ENCODE data around the gene TMC5.

TMC5 gene

DNA sequence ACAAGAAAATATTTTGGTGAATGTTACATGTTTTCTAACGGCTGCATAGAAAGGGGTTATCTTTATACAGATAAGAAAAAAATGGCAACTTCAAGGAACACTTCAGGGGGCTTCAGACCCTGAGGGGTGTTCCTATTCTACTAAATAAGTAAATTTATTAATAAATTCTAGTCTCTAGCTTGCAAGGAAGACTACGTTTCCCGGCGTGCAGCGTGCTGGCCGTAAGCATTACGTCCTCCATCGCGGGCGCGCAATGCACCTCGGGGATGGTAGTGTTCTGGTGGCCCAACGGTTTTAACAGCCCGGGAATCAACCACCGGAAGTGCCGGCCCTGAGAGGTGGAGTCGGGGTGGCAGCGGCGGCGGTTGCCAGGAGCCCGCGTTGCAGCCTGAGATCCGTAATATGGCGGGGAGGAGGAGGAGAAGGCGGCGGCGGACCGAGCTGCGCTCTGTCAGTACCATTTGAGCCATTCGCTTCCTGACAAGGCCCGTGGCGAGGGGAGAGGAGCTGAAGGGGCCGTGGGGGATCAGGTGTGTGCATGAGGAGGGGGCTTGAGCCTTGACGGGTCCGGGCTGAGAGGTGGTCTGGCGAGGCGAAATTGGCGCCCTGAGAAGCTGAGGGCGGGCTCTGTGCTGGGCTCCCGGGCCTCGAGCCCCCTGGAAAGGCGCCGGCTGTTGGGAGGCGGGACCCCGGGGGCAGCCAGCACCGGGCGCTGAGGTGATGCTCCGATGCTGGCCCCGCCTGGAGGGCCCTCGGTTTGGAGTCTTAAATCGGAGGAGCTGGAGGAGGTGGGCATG, 106.1 kb downstream of the TMC5 start, which contains the start of gene CCP110:
TSS of gene CCP110 (plus strand) at position 384 of the 797 bp plus-strand sequence. CDS start 3,940 bp downstream, outside the sequence.
- no peak within 1 kb of the TSS for H3K27ac ChIP-seq
- DNase-seq (ENCODE audit: low read depth, low spot score), result peak; percentile 89
- H3K9me3 ChIP-seq (ENCODE audit: low read depth, low read length), result no peaks in the 10 kb centered on the region
- H3K9ac ChIP-seq (ENCODE audit: insufficient read length), result peak within 1 kb of the TSS; percentile 83
- TF ChIP-seq POLR2AphosphoS5 (IDR thresholded peaks at IDR 0.05; ENCODE audit: borderline replicate concordance, low read depth, low read length) (peak; percentile 81; the same call in 1 of the 2 replicates), EZH2 (IDR thresholded peaks at IDR 0.05) (no peak)
- H3K4me3 ChIP-seq, result peak within 1 kb of the TSS; percentile 90
- H3K36me3 ChIP-seq (ENCODE audit: insufficient read depth, low read length), result peaks cover 12% of the 10 kb centered on the region

DNA sequence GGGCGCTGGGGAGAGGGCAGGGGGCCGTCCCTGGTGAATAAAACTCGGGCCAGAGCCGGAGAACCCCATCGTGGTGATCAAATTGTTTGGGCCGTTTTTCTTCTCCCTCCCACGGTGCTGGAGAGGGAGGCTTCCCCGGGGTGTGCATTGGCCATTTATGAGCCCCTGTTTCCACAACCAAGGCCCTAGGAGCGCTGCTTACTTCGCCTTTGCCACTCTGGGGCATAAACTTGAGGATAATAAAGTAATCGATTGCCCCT, 106.6 kb downstream of the TMC5 start:
- TF ChIP-seq POLR2AphosphoS5 (IDR thresholded peaks at IDR 0.05; ENCODE audit: borderline replicate concordance, low read depth, low read length) (no peak), FOXP2 (optimal IDR thresholded peaks at IDR 0.05; ENCODE audit: control extremely low read depth, extremely low read length, insufficient read depth) (no peak), EZH2 (IDR thresholded peaks at IDR 0.05) (no peak)
- DNase-seq (ENCODE audit: low read depth, low spot score), result no peak
- H3K36me3 ChIP-seq (ENCODE audit: insufficient read depth, low read length), result peaks cover 17% of the 10 kb centered on the region
- peak overlapping the region; percentile 90 for H3K4me3 ChIP-seq
- H3K9me3 ChIP-seq (ENCODE audit: low read depth, low read length), result no peaks in the 10 kb centered on the region
- peak overlapping the region; percentile 83 for H3K9ac ChIP-seq (ENCODE audit: insufficient read length)
- H3K27ac ChIP-seq, result no peak overlapping the region

DNA sequence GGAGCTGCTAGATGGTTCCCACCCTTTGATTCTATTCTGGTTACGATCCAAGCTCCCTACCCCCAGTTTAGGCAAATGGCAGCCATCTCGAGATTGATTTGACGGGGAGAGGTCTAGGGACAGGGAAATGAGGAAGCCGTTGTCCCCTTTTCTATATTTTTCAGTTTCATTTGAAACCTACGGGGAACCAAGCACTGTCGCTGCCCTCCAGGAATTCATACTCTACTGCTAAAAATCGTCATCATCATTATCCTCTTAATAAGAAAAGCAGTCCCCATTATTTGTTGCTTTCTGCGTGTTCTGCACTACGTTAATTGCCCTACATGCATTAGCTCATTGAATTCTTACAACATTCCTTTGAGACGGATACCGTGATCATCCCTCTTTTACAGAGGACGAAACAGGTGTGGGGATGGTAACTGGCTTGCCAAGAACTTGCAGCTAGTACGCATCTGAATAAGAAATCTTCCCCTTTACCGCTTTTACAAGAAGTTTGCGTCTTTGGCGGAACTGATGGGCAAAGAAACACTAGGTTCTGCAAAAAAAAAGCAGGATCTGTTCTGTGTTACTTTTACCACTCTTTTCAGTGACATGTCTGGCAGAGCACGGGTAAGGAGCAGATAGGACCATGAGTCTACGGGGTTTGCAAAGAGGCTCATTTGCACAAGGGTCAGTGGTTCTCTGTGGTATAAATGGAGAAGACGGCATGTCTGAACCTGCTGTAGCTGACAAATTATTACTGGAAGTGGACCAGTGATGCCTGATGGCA, 107.1 kb downstream of the TMC5 start:
- TF ChIP-seq POLR2AphosphoS5 (IDR thresholded peaks at IDR 0.05; ENCODE audit: borderline replicate concordance, low read depth, low read length), result no peak
- TF ChIP-seq EZH2 (IDR thresholded peaks at IDR 0.05), result no peak
- TF ChIP-seq FOXP2 (optimal IDR thresholded peaks at IDR 0.05; ENCODE audit: control extremely low read depth, extremely low read length, insufficient read depth), result no peak
- Histone ChIP-seq H3K4me3 (peak overlapping the region; percentile 90), H3K27ac (no peak overlapping the region), H3K9ac (ENCODE audit: insufficient read length) (peak overlapping the region; percentile 83), H3K36me3 (ENCODE audit: insufficient read depth, low read length) (peaks cover 21% of the 10 kb centered on the region), H3K9me3 (ENCODE audit: low read depth, low read length) (no peaks in the 10 kb centered on the region)
- no peak for DNase-seq (ENCODE audit: low read depth, low spot score)

DNA sequence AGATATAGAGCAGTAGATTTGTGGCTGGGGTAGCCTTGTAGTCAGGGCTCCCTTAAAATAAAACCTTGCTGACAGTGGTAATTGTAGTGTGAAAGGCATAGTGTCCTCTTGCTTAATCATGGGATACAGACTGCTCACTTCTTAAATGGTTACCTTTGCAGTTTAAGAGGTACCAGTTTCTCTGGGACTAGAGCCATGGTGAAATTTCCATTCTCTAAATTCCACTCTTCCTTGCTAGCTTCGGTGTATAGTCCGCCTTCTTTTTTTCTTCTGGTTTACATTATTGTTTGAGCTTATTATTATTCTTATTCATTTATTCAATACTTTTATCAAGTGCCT, 107.7 kb downstream of the TMC5 start:
- peak overlapping the region; percentile 83 for H3K9ac ChIP-seq (ENCODE audit: insufficient read length)
- TF ChIP-seq EZH2 (IDR thresholded peaks at IDR 0.05), result no peak
- TF ChIP-seq POLR2AphosphoS5 (IDR thresholded peaks at IDR 0.05; ENCODE audit: borderline replicate concordance, low read depth, low read length), result no peak
- TF ChIP-seq FOXP2 (optimal IDR thresholded peaks at IDR 0.05; ENCODE audit: control extremely low read depth, extremely low read length, insufficient read depth), result no peak
- H3K36me3 ChIP-seq (ENCODE audit: insufficient read depth, low read length), result peaks cover 24% of the 10 kb centered on the region
- DNase-seq (ENCODE audit: low read depth, low spot score), result no peak
- H3K4me3 ChIP-seq, result peak overlapping the region; percentile 90
- no peak overlapping the region for H3K27ac ChIP-seq
- no peaks in the 10 kb centered on the region for H3K9me3 ChIP-seq (ENCODE audit: low read depth, low read length)

DNA sequence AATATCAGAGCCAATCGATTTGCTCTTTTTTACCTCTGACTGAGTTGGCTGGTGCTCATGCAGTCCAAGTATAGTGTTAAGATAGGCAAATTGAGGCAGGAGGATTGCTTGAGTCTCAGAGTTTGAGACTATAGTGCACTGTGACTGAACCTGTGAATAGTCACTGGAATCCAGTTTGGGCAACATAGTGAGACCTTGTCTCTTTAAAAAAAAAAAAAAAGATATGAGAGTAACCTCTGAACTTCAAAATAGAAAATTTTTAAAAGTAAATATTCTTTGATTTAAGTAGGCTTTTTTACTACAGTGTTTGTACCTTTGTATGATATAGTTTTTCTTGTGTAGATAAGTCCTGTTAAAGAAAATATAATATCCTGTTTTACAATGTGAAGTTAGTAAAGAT, 109.5 kb downstream of the TMC5 start:
- Histone ChIP-seq H3K4me3 (no peak overlapping the region), H3K9me3 (ENCODE audit: low read depth, low read length) (no peaks in the 10 kb centered on the region), H3K36me3 (ENCODE audit: insufficient read depth, low read length) (peaks cover 33% of the 10 kb centered on the region), H3K27ac (no peak overlapping the region), H3K9ac (ENCODE audit: insufficient read length) (no peak overlapping the region)
- no peak for TF ChIP-seq EZH2 (IDR thresholded peaks at IDR 0.05)
- no peak for TF ChIP-seq POLR2AphosphoS5 (IDR thresholded peaks at IDR 0.05; ENCODE audit: borderline replicate concordance, low read depth, low read length)
- TF ChIP-seq FOXP2 (optimal IDR thresholded peaks at IDR 0.05; ENCODE audit: control extremely low read depth, extremely low read length, insufficient read depth), result no peak
- DNase-seq (ENCODE audit: low read depth, low spot score), result no peak

DNA sequence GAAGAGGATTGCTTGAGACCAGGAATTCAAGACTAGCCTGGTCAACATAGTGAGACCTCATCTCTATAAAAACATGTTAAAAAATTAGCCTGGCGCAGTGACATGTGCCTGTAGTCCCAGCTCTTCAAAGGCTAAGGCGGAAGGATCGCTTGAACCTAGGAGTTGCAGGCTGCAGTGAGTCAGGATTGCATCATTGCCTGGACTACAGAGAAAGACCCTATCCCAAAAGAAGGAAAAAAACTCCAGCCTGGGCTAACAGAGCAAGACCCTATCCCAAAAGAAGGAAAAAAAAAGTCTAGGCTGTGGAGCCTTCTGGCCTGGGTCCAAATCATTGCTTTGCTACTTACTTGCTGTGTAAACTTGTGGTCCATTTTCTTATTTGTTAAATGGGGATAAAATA, 111.0 kb downstream of the TMC5 start:
- DNase-seq (ENCODE audit: low read depth, low spot score), result no peak
- peaks cover 47% of the 10 kb centered on the region for H3K36me3 ChIP-seq (ENCODE audit: insufficient read depth, low read length)
- no peak for TF ChIP-seq EZH2 (IDR thresholded peaks at IDR 0.05)
- no peak for TF ChIP-seq FOXP2 (optimal IDR thresholded peaks at IDR 0.05; ENCODE audit: control extremely low read depth, extremely low read length, insufficient read depth)
- no peak for TF ChIP-seq POLR2AphosphoS5 (IDR thresholded peaks at IDR 0.05; ENCODE audit: borderline replicate concordance, low read depth, low read length)
- no peak overlapping the region for H3K27ac ChIP-seq
- H3K9ac ChIP-seq (ENCODE audit: insufficient read length), result no peak overlapping the region
- H3K4me3 ChIP-seq, result no peak overlapping the region
- no peaks in the 10 kb centered on the region for H3K9me3 ChIP-seq (ENCODE audit: low read depth, low read length)

DNA sequence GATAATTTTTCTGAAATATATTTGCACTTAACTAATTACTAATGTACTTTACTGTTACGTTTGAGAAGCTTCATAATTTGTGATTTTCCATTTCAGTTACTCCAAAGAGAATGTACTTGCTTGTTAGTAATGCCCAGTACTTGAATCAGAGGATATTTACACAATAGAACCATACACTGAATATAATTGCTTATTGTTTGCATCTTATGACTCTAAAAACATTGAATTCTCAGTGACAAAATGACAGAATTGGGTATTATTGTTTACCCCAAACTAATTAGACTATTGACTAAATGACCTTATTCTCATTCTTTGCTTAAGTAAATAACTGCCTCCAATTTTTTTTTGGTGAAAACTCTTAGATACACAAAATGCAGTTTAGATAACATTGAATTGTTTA, 114.9 kb downstream of the TMC5 start:
- DNase-seq (ENCODE audit: low read depth, low spot score), result no peak
- no peak overlapping the region for H3K9ac ChIP-seq (ENCODE audit: insufficient read length)
- no peak overlapping the region for H3K4me3 ChIP-seq
- peaks cover 80% of the 10 kb centered on the region for H3K36me3 ChIP-seq (ENCODE audit: insufficient read depth, low read length)
- H3K9me3 ChIP-seq (ENCODE audit: low read depth, low read length), result no peaks in the 10 kb centered on the region
- H3K27ac ChIP-seq, result no peak overlapping the region
- TF ChIP-seq EZH2 (IDR thresholded peaks at IDR 0.05), result no peak
- no peak for TF ChIP-seq FOXP2 (optimal IDR thresholded peaks at IDR 0.05; ENCODE audit: control extremely low read depth, extremely low read length, insufficient read depth)
- TF ChIP-seq POLR2AphosphoS5 (IDR thresholded peaks at IDR 0.05; ENCODE audit: borderline replicate concordance, low read depth, low read length), result no peak

DNA sequence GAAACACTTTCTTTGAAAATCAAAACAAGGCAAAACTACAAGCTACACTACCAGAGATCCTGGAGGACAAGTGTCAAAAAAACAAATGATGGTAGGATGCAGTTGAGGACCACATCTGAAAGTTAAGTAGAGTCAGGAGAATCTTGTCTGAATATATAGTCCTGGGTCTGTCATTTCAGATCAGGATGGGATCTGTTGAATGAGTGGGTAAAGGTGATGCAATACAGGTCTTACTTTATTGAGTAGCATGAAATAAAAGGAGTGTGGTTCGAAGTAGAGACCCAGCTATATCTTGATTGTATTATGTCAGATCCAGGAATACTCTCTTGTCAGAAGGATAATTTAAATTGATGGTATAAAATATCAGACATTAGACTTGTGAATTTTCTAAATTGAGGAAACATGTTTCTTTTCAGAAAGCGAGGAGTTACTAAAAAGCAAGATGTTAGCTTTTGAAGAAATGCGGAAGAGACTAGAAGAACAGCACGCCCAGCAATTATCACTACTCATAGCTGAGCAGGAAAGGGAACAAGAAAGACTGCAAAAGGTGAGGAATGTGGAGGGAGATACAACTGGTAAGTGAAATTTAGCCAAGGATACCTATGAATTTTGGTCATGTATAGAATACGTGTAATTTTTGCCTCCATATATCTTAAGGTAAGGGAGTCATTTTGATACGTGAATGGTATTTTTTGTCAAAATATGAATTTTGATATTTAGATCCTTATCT, 122.7 kb downstream of the TMC5 start:
- no peak for DNase-seq (ENCODE audit: low read depth, low spot score)
- Histone ChIP-seq H3K9ac (ENCODE audit: insufficient read length) (no peak overlapping the region), H3K36me3 (ENCODE audit: insufficient read depth, low read length) (peaks cover 73% of the 10 kb centered on the region), H3K9me3 (ENCODE audit: low read depth, low read length) (no peaks in the 10 kb centered on the region), H3K4me3 (no peak overlapping the region), H3K27ac (no peak overlapping the region)
- TF ChIP-seq FOXP2 (optimal IDR thresholded peaks at IDR 0.05; ENCODE audit: control extremely low read depth, extremely low read length, insufficient read depth) (no peak), EZH2 (IDR thresholded peaks at IDR 0.05) (no peak), POLR2AphosphoS5 (IDR thresholded peaks at IDR 0.05; ENCODE audit: borderline replicate concordance, low read depth, low read length) (no peak)
